GM23248 (cell line): ENCODE measurements around the gene TBC1D22A. TPM values are rescaled to one million over a fixed set of nuclear protein-coding genes. Genes with fewer than 3 reads are reported as not detected.
A peak's percentile ranks its signal among the peaks of the same experiment; 100 is the strongest.

Source experiments
- DNase-seq: peaks from one replicate; pipeline ENCODE4 v3.0.0-alpha.2; 2015
- H2AFZ ChIP-seq: fragments of 200-600 bp; sonication (generic); 2 replicates; pipeline ENCODE4 v1.6.1; 2016; ENCODE audit warnings: antibody characterized with exemption
- H3F3A ChIP-seq: fragments of 200-600 bp; sonication (generic); 2 replicates; pipeline ENCODE4 v1.6.1; 2016; ENCODE audit warnings: mild to moderate bottlenecking, antibody characterized with exemption, mixed run types; ENCODE audit not compliant: insufficient read depth
- H3K27ac ChIP-seq: fragments of 200-600 bp; sonication (generic); 2 replicates; pipeline ENCODE4 v1.5.1; 2016; ENCODE audit warnings: mild to moderate bottlenecking
- H3K27me3 ChIP-seq: fragments of 200-600 bp; sonication (generic); replicated peaks from 2 replicates; pipeline ENCODE4 v1.6.1; 2016; ENCODE audit warnings: mild to moderate bottlenecking; ENCODE audit not compliant: insufficient read depth
- H3K36me3 ChIP-seq: fragments of 200-600 bp; sonication (generic); 2 replicates; pipeline ENCODE4 v1.6.1; 2016; ENCODE audit warnings: low read depth, mild to moderate bottlenecking
- H3K4me1 ChIP-seq: fragments of 200-600 bp; sonication (generic); 2 replicates; pipeline ENCODE4 v1.6.1; 2016; ENCODE audit warnings: mild to moderate bottlenecking; ENCODE audit not compliant: insufficient read depth
- H3K4me2 ChIP-seq: fragments of 200-600 bp; sonication (generic); one replicate; pipeline ENCODE4 v1.6.1; 2016; ENCODE audit warnings: mild to moderate bottlenecking; ENCODE audit not compliant: unreplicated experiment
- H3K4me3 ChIP-seq: fragments of 200-600 bp; sonication (generic); 2 replicates; pipeline ENCODE4 v1.5.1; 2016; ENCODE audit warnings: mild to moderate bottlenecking
- H3K79me2 ChIP-seq: fragments of 200-600 bp; sonication (generic); 2 replicates; pipeline ENCODE4 v1.6.1; 2016; ENCODE audit warnings: mild to moderate bottlenecking; ENCODE audit not compliant: insufficient read depth
- H3K9ac ChIP-seq: fragments of 200-600 bp; sonication (generic); 2 replicates; pipeline ENCODE4 v1.6.1; 2016; ENCODE audit warnings: mild to moderate bottlenecking
- H3K9me2 ChIP-seq: fragments of 200-600 bp; sonication (generic); 2 replicates; pipeline ENCODE4 v1.6.1; 2016; ENCODE audit warnings: mixed run types, mild to moderate bottlenecking, moderate library complexity; ENCODE audit not compliant: insufficient read depth
- H3K9me3 ChIP-seq: fragments of 200-600 bp; sonication (generic); one replicate; pipeline ENCODE4 v1.6.1; 2017; ENCODE audit warnings: low read depth
- H4K20me1 ChIP-seq: fragments of 200-600 bp; sonication (generic); 2 replicates; pipeline ENCODE4 v1.6.0; 2016; ENCODE audit not compliant: insufficient read depth
- EZH2 ChIP-seq: fragments of 200-600 bp; sonication (generic); IDR thresholded peaks from 2 replicates; pipeline ENCODE4 v1.6.1; 2018; ENCODE audit warnings: antibody characterized with exemption, mild to moderate bottlenecking; ENCODE audit not compliant: insufficient read depth, poor library complexity, severe bottlenecking
- EZH2phosphoT487 ChIP-seq: fragments of 200-600 bp; sonication (generic); IDR thresholded peaks from 2 replicates; pipeline ENCODE4 v1.6.1; 2018; ENCODE audit warnings: antibody characterized with exemption, moderate library complexity, mild to moderate bottlenecking, low read depth; ENCODE audit not compliant: insufficient read depth
- WGBS, 2 experiments: methylation state at CpG; one replicate each; pipeline ENCODE4 v1.1.6; 2015 to 2017; ENCODE audit warnings: low lambda C conversion rate in 2 of 2, low coverage in 1 of 2; ENCODE audit errors: missing lambda C conversion rate in 2 of 2; 5-methylcytosine and 5-hydroxymethylcytosine counted together
- in situ Hi-C: fragments of 300-500 bp; cut with MboI; formaldehyde crosslinking; loops from 2 replicates; pipeline ENCODE4 v1.15.0; 2020
- polyA plus RNA-seq: library from polyadenylated mRNA; unstranded; fragments of >200 nt; fragmentation: Nextera tagmentation; extraction: Ambion mirVana; gene quantifications from 2 replicates; pipeline ENCODE4 v1.2.1, GENCODE V29; 2016
- total RNA-seq: library from RNA; depleted of rRNA; stranded (reverse); fragments of >200 nt; shearing (Covaris generic); gene quantifications from 2 replicates; pipeline ENCODE4 v1.2.3, GENCODE V29; 2014

Gene TBC1D22A
- total and polyA plus RNA-seq, 2 experiments from 2014 or later, result 12.3 to 16.9 TPM

GRCh38 chr22:47086596-47087248 lies 324.3 kb downstream of the TBC1D22A start:
- no peak for DNase-seq
- Histone ChIP-seq H3K9me2 (no peaks in the 10 kb centered on the region), H3K9me3 (no peaks in the 10 kb centered on the region), H3K4me3 (no peak overlapping the region), H3K27me3 (no peaks in the 10 kb centered on the region), H3K36me3 (no peaks in the 10 kb centered on the region), H4K20me1 (no peaks in the 10 kb centered on the region), H3K79me2 (no peaks in the 10 kb centered on the region), H3F3A (no peaks in the 10 kb centered on the region), H3K27ac (no peak overlapping the region), H3K4me2 (no peak overlapping the region), H2AFZ (no peak overlapping the region), H3K9ac (no peak overlapping the region), H3K4me1 (no peaks in the 10 kb centered on the region)
- 93 to 95% methylated on average over 17 of the region's 17 CpGs for WGBS, 2 experiments
- in situ Hi-C loops, result no loop called here
- TF ChIP-seq EZH2phosphoT487 (no peak), EZH2 (no peak)

- no peak for DNase-seq
- peaks cover 8% of the 10 kb centered on the region; the same call in 1 of the 2 replicates for H3K4me1 ChIP-seq
- no peaks in the 10 kb centered on the region for H3K9me3 ChIP-seq
- no peaks in the 10 kb centered on the region for H3F3A ChIP-seq
- H3K4me3 ChIP-seq, result no peak overlapping the region
- H2AFZ ChIP-seq, result no peak overlapping the region
- no peak overlapping the region for H3K27ac ChIP-seq
- no peak overlapping the region for H3K4me2 ChIP-seq
- H3K36me3 ChIP-seq, result no peaks in the 10 kb centered on the region
- H3K9ac ChIP-seq, result no peak overlapping the region
- no peaks in the 10 kb centered on the region for H3K27me3 ChIP-seq
- no peaks in the 10 kb centered on the region for H4K20me1 ChIP-seq
- 71 to 73% methylated on average over 10 to 11 of the region's 11 CpGs for WGBS, 2 experiments
- H3K79me2 ChIP-seq, result no peaks in the 10 kb centered on the region
- no peaks in the 10 kb centered on the region for H3K9me2 ChIP-seq
- TF ChIP-seq EZH2 (no peak), EZH2phosphoT487 (no peak)
- in situ Hi-C loops, result no loop called here
Measured at GRCh38 chr22:47088480-47089158, 326.2 kb downstream of the TBC1D22A start.

- no peaks in the 10 kb centered on the region for H3K9me3 ChIP-seq
- no peaks in the 10 kb centered on the region for H3F3A ChIP-seq
- no peak overlapping the region for H3K4me2 ChIP-seq
- H3K4me1 ChIP-seq, result peaks cover 8% of the 10 kb centered on the region; the same call in 1 of the 2 replicates
- 95 to 97% methylated on average over 7 of the region's 7 CpGs for WGBS, 2 experiments
- H3K79me2 ChIP-seq, result no peaks in the 10 kb centered on the region
- no peak overlapping the region for H3K27ac ChIP-seq
- in situ Hi-C loops, result no loop called here
- no peak for DNase-seq
- no peak overlapping the region for H3K9ac ChIP-seq
- no peaks in the 10 kb centered on the region for H3K9me2 ChIP-seq
- TF ChIP-seq EZH2, result no peak
- no peak for TF ChIP-seq EZH2phosphoT487
- H3K36me3 ChIP-seq, result no peaks in the 10 kb centered on the region
- H3K27me3 ChIP-seq, result no peaks in the 10 kb centered on the region
- H2AFZ ChIP-seq, result no peak overlapping the region
- no peak overlapping the region for H3K4me3 ChIP-seq
- no peaks in the 10 kb centered on the region for H4K20me1 ChIP-seq
Measured at GRCh38 chr22:47089374-47089773, 326.9 kb downstream of the TBC1D22A start.

- Histone ChIP-seq H3K4me1 (peaks cover 11% of the 10 kb centered on the region), H3K4me2 (no peak overlapping the region), H2AFZ (0 out of 2 replicates have a peak overlapping the region, but pooled peaks have one; percentile 64), H3K36me3 (no peaks in the 10 kb centered on the region), H3K79me2 (no peaks in the 10 kb centered on the region), H3K27me3 (no peaks in the 10 kb centered on the region), H3K4me3 (no peak overlapping the region; the same call in 1 of the 2 replicates), H3K9ac (no peak overlapping the region), H3K9me3 (no peaks in the 10 kb centered on the region), H3K27ac (no peak overlapping the region), H3K9me2 (no peaks in the 10 kb centered on the region), H4K20me1 (no peaks in the 10 kb centered on the region), H3F3A (no peaks in the 10 kb centered on the region)
- WGBS, 2 experiments, result 80 to 82% methylated on average over 20 to 21 of the region's 21 CpGs
- TF ChIP-seq EZH2 (no peak), EZH2phosphoT487 (no peak)
- no peak for DNase-seq
- in situ Hi-C loops, result no loop called here
Measured at GRCh38 chr22:47089796-47090460, 327.5 kb downstream of the TBC1D22A start.
